ENCODE data around the gene GHRH. TPM values are rescaled to one million over a fixed set of nuclear protein-coding genes. Genes with fewer than 3 reads are reported as not detected.

GHRH gene
- total RNA-seq, 1 experiment from 2014 or later = not detected

DNA sequence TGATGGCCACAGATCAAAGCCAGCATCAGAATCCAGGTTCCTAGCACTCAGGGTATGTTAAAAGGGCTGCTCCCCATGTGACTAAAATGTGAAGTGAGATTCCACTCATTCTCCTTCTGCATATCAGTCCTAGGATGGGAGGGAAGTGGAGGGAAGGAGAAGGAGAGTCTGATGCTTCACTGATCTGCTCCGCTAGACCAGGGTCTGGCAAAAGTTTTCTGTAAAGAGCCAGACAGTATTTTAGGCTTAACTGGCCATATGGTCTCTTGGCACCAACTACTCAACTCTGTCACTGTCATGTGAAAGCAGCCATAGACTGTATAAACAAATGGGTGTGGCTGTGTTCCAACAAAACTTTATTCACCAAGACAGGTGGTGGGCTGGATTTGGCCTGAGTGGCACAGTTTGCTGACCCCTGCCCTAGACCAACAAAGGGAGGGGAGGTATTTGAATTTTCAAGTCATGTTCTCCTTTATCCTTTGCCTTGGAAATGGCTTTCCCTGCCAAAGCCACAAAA, 22.6 kb downstream of the GHRH start:
- in situ Hi-C loops (cut with HindIII; ENCODE audit: low pct_unique_long_range_greater_than_20kb, low sequenced_read_pairs) = no loop called here
- no TSS peak for BruUV-seq (replicated peaks)
- peaks cover 40% of the 10 kb centered on the region for H3K36me3 ChIP-seq (ENCODE audit: control insufficient read depth, insufficient read depth, low read length)

DNA sequence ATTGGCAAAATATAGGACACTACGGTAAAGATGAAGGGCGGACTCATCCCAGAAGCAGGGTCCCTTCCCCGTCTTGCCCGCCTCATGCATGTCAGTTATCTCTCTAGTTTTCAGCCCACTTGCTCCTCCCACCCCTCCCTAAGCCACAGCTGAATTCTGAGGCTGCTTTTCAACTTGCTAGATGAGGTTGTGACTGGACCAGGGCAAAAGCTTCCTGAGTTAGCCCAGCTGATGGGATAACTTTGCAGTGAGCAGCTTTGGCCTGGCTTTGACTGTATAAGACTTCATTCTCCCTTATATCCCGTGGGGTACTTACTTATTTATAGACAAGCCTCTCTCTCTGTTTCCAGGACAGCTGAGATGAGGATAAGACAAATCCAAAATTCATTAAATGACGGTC, 23.2 kb downstream of the GHRH start:
- ATAC-seq (no peak), DNase-seq (ENCODE audit: low read depth, low spot score) (no peak)
- in situ Hi-C loops (cut with HindIII; ENCODE audit: low pct_unique_long_range_greater_than_20kb, low sequenced_read_pairs) (no loop called here), intact Hi-C loops (cut with micrococcal nuclease; ENCODE audit: unreplicated experiment) (no loop called here)
- CTCF ChIA-PET = no interaction called here
- Histone ChIP-seq H3K4me3 (ENCODE audit: low read depth in 2 of 2, low read length in 2 of 2) (no peak overlapping the region), H3K9me3 (ENCODE audit: control insufficient read depth, insufficient read depth, low read depth, low read length) (no peaks in the 10 kb centered on the region), H3K4me1 (ENCODE audit: control insufficient read depth, insufficient read depth, low read length) (no peaks in the 10 kb centered on the region), H3K27ac (ENCODE audit: low read length) (no peak overlapping the region), H3K36me3 (ENCODE audit: control insufficient read depth, insufficient read depth, low read length) (peaks cover 40% of the 10 kb centered on the region), H3K27me3 (ENCODE audit: control insufficient read depth, insufficient read depth, low read length) (no peaks in the 10 kb centered on the region)
- POLR2A ChIA-PET = no interaction called here
- no TSS peak for BruUV-seq (replicated peaks)
- TF ChIP-seq POLR2AphosphoS5 (IDR thresholded peaks at IDR 0.05; ENCODE audit: low read depth, low read length) (no peak), TCF7L2 (IDR thresholded peaks at IDR 0.05; ENCODE audit: low read depth, low read length) (no peak), SIN3A (IDR thresholded peaks at IDR 0.05; ENCODE audit: borderline replicate concordance, insufficient read depth, low read depth, low read length) (no peak)
- TF ChIP-seq, protein P1, sequence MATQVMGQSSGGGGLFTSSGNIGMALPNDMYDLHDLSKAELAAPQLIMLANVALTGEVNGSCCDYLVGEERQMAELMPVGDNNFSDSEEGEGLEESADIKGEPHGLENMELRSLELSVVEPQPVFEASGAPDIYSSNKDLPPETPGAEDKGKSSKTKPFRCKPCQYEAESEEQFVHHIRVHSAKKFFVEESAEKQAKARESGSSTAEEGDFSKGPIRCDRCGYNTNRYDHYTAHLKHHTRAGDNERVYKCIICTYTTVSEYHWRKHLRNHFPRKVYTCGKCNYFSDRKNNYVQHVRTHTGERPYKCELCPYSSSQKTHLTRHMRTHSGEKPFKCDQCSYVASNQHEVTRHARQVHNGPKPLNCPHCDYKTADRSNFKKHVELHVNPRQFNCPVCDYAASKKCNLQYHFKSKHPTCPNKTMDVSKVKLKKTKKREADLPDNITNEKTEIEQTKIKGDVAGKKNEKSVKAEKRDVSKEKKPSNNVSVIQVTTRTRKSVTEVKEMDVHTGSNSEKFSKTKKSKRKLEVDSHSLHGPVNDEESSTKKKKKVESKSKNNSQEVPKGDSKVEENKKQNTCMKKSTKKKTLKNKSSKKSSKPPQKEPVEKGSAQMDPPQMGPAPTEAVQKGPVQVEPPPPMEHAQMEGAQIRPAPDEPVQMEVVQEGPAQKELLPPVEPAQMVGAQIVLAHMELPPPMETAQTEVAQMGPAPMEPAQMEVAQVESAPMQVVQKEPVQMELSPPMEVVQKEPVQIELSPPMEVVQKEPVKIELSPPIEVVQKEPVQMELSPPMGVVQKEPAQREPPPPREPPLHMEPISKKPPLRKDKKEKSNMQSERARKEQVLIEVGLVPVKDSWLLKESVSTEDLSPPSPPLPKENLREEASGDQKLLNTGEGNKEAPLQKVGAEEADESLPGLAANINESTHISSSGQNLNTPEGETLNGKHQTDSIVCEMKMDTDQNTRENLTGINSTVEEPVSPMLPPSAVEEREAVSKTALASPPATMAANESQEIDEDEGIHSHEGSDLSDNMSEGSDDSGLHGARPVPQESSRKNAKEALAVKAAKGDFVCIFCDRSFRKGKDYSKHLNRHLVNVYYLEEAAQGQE (IDR thresholded peaks at IDR 0.05; ENCODE audit: insufficient read depth in 1 of 2, low read depth in 2 of 2, low read length in 1 of 2) = no peak
- TF ChIP-seq, protein P2, sequence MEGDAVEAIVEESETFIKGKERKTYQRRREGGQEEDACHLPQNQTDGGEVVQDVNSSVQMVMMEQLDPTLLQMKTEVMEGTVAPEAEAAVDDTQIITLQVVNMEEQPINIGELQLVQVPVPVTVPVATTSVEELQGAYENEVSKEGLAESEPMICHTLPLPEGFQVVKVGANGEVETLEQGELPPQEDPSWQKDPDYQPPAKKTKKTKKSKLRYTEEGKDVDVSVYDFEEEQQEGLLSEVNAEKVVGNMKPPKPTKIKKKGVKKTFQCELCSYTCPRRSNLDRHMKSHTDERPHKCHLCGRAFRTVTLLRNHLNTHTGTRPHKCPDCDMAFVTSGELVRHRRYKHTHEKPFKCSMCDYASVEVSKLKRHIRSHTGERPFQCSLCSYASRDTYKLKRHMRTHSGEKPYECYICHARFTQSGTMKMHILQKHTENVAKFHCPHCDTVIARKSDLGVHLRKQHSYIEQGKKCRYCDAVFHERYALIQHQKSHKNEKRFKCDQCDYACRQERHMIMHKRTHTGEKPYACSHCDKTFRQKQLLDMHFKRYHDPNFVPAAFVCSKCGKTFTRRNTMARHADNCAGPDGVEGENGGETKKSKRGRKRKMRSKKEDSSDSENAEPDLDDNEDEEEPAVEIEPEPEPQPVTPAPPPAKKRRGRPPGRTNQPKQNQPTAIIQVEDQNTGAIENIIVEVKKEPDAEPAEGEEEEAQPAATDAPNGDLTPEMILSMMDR (IDR thresholded peaks at IDR 0.05) = no peak

More for the DNA sequence above, 22.6 kb downstream of the GHRH start:
- TF ChIP-seq, protein P2 (IDR thresholded peaks at IDR 0.05) = no peak
- TF ChIP-seq SIN3A (IDR thresholded peaks at IDR 0.05; ENCODE audit: borderline replicate concordance, insufficient read depth, low read depth, low read length) (no peak), POLR2AphosphoS5 (IDR thresholded peaks at IDR 0.05; ENCODE audit: low read depth, low read length) (no peak), TCF7L2 (IDR thresholded peaks at IDR 0.05; ENCODE audit: low read depth, low read length) (no peak)
- TF ChIP-seq, protein P1 (IDR thresholded peaks at IDR 0.05; ENCODE audit: insufficient read depth in 1 of 2, low read depth in 2 of 2, low read length in 1 of 2) = no peak
- no peaks in the 10 kb centered on the region for H3K27me3 ChIP-seq (ENCODE audit: control insufficient read depth, insufficient read depth, low read length)
- DNase-seq (ENCODE audit: low read depth, low spot score) = no peak
- ATAC-seq = no peak
- H3K27ac ChIP-seq (ENCODE audit: low read length) = no peak overlapping the region
- POLR2A ChIA-PET = no interaction called here
- no peaks in the 10 kb centered on the region for H3K4me1 ChIP-seq (ENCODE audit: control insufficient read depth, insufficient read depth, low read length)
- H3K4me3 ChIP-seq (ENCODE audit: low read depth in 2 of 2, low read length in 2 of 2) = no peak overlapping the region
- CTCF ChIA-PET = no interaction called here
- H3K9me3 ChIP-seq (ENCODE audit: control insufficient read depth, insufficient read depth, low read depth, low read length) = no peaks in the 10 kb centered on the region
- intact Hi-C loops (cut with micrococcal nuclease; ENCODE audit: unreplicated experiment) = no loop called here
